K562 treated with DMSO at 1 percent for 24 hours (cell line): ENCODE measurements around the gene RFX8. TPM values are rescaled to one million over a fixed set of nuclear protein-coding genes. Genes with fewer than 3 reads are reported as not detected.

Source experiments
- total RNA-seq: library from RNA; unstranded; fragments of 300-600 nt; gene quantifications from 2 replicates; pipeline ENCODE4 v1.2.3, GENCODE V29; 2022; ENCODE audit warnings: low read depth; ENCODE audit not compliant: insufficient read depth

Gene RFX8
- total RNA-seq = not detected in 2 replicates

DNA sequence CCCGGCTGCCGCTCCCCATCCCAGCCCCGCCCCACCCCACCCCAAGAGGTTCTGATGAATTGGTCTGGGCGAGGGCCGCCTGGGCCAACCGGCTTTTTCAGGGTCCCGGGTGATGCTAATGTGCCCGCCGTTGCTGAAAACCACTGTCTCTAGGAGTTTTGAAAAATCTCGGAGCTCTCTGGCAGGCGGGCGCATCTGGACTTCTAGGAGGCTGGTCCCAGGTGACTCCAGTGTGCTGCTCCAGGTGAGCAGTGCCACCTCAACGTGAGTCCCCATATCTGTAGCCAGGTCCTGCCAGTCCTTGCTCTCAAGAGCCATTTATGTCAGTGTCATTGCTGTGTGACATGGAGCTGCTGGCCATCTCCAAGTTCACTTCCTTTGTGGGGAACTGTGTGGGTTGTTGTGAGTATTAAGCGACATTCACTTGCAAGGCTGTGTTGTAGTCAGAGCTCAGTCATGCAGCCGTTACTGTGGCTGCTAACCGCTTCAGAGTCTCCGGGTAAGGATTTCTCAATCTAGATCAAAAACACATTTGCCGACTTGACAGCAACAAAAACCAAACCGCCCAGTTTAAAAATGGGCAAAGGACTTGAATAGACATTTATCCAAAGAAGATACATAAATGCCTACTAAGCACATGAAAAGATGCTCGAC is at the start of gene RFX8:
Gene RFX8 (minus strand): TSS at position 382 of the 654 bp plus-strand sequence. CDS start 8,264 bp downstream, outside the sequence.

GRCh38 chr2:101387151-101387834 is 87.6 kb downstream of the RFX8 start, which contains the start of gene CREG2:
Gene CREG2 (minus strand): TSS chr2:101387503. CDS start chr2:101387457, 46 bp downstream.

Other genes starting within 250 kb of the RFX8 start
- gene CNOT11, start 222.2 kb downstream of the RFX8 start, total RNA-seq = 48.0 and 50.2 TPM in 2 replicates
- 11.9 and 14.1 TPM in 2 replicates for gene RNF149, start 166.4 kb downstream of the RFX8 start, total RNA-seq
- gene CREG2, start 87.6 kb downstream of the RFX8 start, total RNA-seq = not detected in 2 replicates
- gene MAP4K4, start 222.6 kb upstream of the RFX8 start, total RNA-seq = 35.4 and 36.5 TPM in 2 replicates